Stimulated activated CD4-positive, alpha-beta T cell treated with anti-CD3 and anti-CD28 coated beads, TNF-alpha, amount 100 ng/mL, for 4 hours (primary cell): ENCODE measurements around the gene DNAAF9.

Source experiments
- DNase-seq, 3 experiments: peaks; one replicate each; pipeline ENCODE4 v3.0.0-alpha.2; 2020; ENCODE audit warnings: low read depth in 3 of 3

Gene DNAAF9

DNA sequence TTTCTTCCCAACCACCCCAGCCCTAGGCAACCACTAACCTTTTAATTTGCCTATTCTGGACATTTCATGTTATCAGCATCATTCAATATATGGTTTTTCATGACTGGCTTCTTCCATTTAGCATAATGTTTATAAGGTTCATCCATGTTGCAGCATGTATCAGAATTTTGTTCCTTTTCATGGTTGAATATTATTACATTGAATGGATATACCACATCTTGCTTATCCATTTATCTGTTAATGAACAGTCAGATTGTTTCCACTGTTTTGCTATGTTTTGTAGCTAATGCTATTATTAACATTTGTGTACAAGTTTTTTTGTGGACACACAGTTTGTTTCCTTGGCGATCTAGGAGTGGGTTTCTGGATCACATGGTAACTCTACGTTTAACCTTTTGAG, 3.0 kb upstream of the DNAAF9 start:
- no peak for DNase-seq

DNA sequence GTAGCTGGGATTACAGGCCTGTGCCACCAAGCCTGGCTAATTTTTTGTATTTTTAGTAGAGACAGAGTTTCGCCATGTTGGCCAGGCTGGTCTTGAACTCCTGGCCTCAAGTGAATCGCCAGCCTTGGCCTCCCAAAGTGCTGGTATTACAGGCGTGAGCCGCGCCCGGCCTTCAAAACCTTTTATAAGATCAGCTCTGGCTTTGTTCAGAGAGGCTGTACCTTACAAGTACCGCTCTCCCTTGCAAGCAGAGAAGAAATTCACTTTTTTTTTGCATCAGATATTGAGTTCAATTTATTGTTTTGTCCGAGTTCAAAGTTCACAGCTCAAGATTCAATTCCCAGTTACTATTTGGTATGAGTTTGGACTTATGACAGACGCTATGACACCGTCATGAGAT, 1.9 kb upstream of the DNAAF9 start:
- no peak for DNase-seq

DNA sequence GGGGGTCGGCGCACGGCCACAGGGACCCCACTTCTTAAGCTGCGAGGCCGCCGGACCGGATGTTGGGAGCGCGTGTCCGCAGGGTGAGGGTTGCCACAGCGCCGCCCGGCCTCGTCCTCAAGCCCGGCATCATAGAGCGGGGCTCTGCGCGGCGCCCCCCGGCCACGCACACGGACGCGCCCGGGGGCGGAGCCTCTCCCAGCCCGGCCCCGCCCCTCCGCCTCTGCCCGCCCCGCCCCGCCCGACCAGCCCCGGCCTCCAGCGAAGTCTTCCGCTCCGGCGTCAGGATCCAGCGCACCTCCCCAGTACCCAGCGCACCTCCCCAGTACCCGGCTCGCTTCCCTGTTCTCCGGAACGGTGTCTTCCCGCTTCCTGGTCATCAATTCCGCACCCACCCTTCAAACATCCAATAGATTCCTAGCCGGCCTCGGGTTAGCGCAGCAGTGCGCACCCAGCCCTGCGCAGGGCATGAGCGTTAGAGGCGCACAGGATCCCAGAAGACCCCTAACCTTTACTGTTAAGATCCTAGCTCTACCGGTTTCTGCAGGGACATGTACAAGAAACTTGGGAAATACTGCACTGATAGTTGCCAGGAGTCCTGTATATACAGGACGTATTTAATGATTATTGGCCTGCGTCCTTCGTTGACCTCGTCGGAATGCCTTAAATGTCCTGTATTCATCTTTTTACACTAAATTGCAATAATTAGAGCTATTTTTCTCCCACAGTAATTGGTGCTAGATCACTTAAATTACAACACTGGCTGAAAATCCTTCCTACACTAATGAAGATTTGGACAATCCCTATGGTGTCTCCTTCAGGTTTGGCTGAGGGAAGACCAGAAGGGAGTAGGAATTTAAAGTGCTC, 535 bp upstream of the DNAAF9 start:
- peak; percentile 38 to 60 (median 49) for DNase-seq

DNA sequence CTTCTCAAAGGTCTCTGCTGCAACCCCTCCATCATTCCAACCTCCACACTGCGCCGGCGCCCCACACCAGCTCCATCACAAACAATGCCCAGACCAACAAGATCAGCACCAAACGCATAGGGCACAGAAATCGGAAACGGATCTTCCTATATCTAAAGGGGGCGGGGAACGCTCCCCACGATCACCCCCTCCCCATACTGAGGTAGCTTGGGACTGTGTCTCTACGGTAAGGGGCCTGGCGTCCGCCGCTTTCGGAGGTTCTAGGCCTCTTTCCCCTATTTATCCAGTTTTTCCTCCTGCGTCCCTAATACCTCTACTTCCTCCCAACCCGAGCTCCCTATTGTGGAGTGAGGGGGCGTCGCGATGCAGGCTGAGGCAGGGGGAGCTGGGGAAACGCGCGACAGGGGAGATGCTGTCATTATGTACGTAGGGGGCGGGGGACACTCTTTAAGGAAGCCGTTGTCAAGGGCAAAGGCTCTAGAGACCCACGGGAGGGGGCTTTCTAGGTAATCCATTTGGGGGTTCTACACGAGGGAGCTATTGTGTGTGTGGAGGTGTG, 909 bp downstream of the DNAAF9 start:
- no peak for DNase-seq

DNA sequence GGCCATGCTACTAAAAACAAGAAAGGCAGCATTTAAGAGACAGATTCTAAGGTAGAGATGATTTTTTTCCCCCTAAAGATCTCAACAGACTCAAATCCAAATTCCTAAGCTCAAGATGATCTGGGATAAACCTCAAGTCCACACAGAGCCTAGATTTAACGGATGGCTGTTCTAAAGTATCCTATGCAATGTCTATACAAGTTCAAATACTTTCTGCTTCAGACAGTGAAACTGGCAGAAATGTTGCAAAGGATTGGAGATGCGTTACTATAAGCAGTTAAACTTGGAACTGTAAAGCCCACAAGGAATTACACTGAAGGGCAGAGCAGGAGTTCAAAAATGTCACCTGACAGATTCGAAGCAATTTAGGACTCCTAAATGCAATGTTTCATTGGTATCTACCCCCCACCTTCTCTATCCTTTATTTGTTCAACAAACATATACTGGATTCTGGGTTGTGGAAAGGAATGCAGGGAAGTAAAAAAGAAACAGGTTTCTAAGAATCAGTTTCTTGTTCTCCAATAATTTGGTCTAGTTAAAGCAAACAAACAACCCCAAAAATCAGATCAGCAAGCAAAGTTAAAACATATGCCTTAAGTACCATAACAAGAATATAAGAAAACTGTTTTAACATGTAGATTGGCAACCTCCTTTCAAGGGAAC, 1.6 kb downstream of the DNAAF9 start:
- DNase-seq, result no peak

DNA sequence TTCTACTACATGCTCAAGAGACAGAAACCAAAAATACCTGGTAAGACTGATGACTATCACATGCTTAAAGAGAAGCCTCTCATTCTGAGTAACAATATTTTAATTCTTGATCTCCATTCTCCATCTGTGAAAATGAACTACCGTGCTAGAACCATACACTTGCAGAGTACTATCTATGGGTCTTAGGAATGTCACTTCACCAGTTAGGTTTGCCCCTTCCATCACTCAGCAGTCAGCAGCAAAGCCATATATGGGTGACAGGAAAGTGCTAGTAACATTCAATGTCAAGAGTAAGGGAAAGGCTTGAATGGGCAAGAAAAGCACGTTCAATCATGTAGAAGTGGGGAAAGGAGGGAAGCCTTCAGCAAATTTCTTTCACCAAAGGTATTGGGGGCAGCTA, 2.3 kb downstream of the DNAAF9 start:
- no peak for DNase-seq

DNA sequence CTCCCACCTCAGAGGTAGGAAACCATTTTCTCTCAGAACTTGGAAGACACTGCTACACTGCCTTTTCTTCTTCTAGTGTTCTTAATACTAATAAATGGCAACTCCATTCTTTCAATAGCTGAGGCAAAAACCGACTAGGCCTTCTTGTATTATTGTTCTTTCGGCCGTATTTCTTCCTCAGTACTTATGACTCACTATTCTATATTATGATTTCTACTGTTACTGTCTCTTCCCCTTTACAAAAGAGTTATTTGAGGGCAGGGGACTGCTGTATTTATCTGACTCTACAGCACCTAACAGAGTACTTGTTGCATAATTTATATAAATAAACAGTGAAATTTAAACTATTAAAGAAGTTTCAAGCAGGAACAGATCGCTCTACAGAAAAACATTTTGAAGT, 3.1 kb downstream of the DNAAF9 start:
- DNase-seq, result no peak

DNA sequence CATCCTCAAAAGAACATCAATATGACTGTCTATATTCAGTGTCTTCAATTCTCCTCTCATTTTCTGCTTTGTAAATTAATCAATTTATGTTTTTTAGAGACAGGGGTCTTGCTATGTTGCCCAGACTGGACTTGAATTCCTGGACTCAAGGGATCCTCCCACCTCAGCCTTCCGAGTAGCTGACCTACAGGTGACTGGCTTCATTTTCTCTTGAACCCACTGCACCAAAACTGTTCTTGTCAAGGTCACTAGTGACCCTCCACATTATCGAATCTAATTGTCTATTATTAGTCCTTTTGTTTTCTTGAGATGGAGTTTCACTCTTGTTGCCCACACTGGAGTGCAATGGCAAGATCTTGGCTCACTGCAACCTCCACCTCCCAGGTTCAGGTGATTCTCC, 3.7 kb downstream of the DNAAF9 start:
- no peak for DNase-seq

DNA sequence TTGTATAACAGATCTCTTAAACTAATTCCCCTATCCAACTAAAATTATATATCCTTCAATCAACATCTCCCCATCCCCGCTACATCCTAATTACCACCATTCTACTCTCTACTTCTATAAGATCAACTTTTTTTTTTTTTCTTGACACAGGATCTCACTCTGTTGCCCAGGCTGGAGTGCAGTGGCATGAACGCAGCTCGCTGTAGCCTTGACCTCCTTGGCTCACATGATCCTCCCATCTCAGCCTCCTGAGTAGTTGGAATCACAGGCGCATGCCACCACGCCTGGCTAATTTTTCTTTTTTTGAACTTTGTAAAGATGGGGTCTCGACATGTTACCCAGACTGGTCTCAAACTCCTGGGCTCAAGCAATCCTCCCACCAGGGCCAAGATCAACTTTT, 5.0 kb downstream of the DNAAF9 start:
- no peak for DNase-seq

DNA sequence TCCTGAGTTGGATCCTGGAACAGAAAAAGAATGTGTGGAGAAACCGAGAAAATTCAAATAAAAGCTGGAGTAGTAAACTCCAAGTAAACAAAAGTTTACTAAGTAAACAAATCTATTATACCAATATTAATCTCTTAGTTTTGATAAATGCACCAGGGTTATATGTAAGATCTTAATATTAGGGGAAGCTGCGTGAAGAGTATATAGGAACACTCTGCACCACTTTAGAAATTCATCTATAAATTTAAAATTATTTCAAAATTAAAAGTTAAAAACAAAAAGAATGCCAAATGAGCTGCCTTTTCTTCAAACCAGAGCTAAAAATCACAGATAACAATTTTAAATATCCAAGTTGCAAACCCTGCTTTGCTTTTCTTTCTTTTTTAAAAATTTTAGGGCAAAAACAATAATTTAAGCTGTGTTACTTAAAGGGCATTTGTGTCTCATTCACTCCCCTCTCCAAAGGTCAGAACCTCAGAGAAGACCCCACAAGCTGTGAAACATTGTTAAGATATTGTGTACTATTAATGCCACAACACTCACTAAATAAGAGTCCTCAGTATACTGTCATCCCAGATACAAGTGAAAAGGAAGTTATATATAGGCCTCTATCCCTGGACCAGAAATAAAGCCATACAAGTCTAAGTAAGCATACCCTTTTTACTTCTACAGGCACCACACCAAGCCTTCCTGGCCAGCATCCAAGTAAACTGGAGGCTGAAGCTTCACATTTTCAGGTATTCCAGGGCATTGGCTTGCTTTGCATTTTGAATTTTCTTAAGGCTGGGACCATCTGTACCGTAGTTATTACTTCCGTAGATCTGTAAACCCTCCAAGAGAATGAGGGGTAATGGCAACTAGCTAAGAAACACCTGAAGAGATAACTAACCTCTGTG, 7.0 kb downstream of the DNAAF9 start:
- no peak for DNase-seq

DNA sequence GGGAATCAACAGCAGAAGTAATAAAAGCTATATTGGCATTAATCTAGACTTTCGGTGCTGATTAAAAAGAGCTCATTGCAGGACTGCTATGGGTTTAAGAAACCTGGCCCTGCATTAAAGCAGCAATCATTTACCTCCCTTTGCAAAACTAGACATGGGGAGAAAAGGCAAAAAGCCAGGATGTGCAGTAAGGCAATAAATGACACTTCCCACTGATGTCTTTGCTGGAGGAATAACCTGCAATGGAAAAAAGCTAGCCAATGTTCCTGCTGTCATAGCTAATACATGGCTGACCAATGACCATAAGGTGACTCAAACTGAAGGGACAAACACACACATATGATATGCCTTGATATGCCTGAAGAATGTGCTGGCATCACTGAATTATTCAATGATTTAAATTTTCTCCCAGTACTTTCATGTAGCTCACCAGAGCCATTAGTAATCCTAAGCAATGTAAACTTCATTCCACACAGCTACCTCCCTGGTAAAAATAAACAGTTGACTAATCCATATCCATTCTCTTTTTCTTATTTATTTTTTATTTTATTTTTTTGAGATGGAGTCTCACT, 8.7 kb downstream of the DNAAF9 start:
- DNase-seq, result no peak

DNA sequence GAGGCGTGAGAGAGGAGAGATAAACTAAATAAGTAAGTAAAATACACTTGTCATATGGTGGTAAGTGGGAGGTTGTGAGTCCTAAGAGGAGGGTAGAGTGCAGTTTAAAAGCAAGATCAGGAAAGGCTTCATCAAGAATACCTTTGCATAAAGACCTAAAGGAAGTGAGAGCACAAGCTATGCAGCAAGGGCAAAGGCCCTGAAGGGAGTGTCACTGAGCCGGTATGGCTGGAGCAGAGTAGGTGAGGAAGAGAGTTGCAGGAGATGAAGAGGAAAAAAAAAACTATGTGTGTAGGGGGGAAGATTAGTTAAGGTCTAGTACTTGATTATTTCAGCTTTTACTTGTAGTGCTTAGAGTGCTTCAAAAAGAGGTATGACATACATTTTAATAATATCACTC, 11.0 kb downstream of the DNAAF9 start:
- DNase-seq, result no peak

DNA sequence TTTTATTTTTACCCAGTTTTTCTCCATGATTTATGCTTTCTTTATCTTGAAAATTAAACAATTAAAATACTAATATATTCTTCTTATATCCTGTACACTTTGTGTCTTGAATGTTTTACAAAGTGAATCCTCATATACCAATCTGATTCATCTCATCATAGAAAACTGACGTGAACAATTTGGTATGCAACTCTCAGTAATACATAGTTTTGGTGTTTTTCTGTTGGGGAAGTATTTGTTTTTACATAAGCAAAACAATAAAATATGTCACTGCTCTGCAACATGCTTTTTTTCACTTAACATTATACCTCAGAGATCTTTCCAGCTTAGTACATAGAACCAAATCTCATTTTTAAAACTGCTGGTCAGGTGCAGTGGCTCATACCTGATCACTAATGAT, 14.7 kb downstream of the DNAAF9 start:
- DNase-seq, result no peak

DNA sequence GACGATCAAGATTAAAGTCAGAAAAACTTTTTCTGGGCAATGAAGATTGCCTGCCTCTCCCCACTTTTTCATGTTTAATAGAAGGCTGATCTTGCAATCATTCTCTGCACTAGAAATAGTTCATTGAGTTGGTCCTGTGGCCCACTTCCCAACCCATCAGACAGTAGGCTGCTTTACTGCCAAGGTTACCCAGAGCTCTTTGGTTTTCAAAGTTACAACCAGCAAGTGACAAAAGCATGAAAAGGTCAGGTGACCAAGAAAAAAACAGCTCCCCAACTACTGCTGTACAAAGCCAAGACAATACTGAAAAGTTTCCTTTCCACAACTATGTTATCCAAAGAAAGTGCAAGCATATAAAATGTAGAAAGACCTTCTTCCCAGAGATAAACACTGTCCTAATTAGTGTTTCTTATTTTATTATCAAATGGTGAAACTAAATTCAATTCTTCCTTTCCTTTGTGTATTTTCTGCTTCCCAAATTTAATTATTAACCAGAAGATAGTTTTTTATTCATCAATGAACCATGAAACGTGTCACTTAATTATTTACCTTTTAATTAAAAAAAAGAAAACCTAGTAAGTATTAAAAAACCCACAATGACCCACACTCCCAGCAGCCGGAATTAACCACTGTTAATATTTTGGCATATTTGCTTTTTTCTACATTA, 16.6 kb downstream of the DNAAF9 start:
- no peak for DNase-seq

DNA sequence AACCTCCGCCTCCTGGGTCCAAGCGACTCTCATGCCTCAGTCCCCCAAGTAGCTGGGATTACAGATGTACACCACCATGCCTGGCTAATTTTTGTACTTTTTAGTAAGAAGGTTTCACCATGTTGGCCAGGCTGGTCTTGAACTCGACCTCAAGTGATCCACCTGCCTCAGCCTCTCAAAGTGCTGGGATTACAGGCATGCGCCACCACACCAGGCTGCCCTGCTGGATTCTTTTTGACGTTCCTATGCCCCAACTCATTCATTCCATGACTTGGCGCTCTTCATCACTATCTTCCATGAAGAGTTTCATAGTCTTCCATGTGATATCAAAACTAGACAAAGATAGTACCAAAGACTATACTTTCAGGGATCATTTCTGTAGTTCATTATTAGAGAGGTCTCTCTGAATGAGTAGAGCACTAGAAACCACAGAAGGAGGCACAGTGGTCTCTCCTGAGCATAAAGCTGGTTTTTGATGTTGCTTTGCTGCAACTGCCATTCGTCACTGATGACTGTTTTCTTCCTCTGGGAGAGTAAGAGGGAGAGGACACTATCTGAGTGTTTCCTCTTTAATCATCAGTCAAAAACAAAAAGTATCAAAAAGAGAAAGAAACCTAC, 23.5 kb downstream of the DNAAF9 start:
- DNase-seq, result no peak

DNA sequence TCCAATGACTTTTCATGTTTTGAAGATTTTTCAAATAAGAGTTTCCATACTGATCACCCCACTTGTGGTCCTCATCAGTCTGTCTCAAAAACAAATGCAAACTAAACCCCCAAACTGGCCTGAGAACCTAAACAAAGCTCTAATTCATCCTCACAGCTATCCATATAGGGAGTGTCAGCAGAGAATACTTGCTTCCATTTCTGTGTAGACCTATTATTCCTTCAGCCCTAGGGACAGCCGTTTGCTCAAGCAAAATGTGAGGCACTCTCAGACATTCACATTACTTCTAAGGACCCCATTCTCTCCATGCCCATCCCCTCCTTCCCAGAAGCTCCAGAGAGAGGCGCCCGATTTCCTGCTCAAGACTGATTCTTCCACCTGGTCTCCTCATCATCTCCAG, 24.6 kb downstream of the DNAAF9 start:
- DNase-seq, result no peak

DNA sequence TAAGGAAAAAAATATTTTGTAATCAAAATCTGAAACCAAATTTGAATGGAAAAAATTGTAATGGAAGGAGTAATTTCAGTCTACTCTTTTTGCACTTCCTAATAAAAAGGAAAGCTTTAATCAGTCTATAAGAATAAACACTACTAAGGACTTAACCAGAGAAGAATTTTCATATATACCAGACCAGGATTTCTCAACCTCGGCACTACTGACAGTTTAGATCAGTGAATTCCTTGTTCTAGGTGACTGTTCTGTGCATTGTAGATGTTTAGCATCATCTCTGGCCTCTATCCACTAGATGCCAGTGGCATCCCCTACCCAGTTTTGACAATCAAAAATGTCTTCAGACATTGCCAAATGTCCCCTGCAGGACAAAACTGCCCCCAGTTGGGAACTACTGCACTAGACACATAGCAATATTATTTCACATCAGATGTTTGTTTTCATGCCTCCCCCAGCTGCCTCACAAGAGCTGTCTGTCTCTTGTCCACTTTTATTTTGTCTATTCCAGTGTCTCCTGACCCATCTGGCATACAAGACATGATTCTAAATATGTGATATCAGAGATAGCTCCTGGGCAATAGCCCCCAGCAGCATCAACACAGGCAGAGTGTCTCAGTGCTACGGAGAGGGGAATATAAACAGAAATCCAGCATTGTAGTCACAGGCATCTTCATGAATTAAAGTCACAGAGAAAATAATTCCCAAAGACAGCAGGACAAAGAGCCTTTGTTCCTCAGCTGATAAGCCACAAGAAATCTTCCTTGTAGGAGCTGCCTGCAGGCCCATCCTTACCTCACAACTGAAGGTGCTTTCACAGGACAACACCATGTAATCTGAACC, 27.0 kb downstream of the DNAAF9 start:
- DNase-seq, result no peak

DNA sequence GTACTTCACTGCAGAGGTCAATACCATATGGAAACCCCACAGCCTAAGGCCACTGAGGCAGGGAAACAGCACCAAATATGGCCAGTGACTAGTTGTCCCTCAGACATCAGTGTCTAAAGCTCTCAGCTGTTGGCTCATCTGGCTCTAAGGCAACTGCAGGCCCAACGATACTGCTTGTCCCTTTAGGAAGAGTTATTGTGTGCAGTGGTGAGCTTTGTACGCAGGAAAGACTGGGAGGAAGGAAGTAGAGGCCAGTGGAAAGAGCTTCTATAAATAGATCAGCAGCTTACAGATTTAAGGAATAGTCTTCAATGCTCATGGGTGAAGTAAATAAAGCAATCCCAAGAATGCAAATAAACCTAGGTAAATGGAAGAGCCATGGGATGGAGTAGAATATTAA, 29.3 kb downstream of the DNAAF9 start:
- DNase-seq, result no peak

DNA sequence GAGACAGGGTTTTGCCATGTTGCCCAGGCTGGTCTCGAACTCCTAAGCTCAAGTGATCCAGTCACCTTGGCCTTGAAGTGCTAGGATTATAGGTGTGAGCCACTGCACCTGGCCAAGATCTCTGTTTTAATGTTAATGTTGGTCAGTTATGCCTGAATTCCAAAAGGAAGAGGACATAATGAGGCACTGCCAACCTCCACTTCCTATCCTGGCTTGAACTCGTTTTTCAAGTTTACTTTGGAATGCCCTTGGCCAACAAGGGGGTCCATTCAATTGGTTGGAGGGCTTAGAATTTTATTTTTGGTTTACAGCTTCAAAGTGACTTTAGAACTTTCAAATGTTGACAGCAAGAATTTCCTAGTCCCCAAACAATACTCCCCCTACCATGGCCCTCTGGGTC, 29.8 kb downstream of the DNAAF9 start:
- DNase-seq, result no peak

DNA sequence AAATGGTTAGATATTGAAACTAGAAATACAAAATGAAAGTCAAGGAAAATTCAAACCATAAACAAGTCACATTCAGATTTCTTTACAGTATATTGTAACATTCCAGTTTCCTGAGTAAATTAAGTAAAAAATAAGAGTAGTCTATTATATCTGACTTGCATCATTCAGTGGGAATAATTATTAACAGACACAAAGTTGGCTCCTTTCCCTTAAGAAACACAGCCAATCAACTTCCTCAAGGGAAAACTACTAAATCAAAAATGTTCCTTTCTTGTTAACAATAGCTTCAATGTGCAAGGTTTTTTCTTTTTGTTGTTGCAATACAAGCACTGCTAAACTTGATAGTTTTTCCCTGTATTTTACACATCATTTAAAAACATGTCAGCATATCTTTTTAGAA, 33.2 kb downstream of the DNAAF9 start:
- no peak for DNase-seq
